COLO668 (cell line): ENCODE results near the gene DNAH8.
A peak's percentile ranks its signal among the peaks of the same experiment; 100 is the strongest.
"Not testable (repeated sequence)": the region's sequence is repeated elsewhere in the genome, so short reads cannot be mapped to it uniquely, and the experiment has no call there.

Source experiments
- DNase-seq: peaks from one replicate; lab custom pipeline; 2025; ENCODE audit not compliant: unreplicated experiment; lab: John Stamatoyannopoulos, UW

DNAH8 gene

DNA sequence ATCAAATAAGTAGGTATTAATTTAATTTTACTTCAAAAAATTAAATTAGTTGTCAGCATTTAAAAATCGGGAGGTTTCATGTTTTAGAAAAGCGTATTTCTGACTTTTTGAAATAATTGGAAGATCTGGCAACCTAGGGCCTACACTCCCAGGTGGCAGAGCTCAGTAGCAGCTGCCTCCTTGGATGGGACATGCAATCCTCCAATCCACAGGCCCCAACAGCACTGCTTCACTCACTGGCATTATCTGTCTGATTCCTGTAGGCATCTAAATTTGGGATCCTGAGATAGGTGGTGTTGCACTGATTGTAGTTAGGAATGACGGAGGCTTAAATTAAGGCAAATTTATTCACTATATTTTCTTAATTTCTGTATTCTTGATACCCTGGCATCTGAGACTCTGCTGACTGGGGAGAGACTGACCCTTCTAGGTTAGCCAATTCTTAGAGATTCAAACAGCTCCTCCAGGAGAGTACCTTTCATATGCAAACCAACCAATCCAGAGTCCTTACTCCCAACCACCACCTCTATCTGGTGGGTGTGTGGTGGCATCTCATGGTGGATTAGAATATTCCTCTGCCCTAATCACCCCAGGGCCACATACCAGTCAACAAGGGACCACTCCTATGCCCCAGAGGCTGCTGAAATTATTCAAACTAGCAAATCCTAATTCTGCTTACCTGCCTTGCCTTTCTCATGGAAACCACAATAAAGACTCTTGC, 186.9 kb downstream of the DNAH8 start:
- DNase-seq, result no peak

DNA sequence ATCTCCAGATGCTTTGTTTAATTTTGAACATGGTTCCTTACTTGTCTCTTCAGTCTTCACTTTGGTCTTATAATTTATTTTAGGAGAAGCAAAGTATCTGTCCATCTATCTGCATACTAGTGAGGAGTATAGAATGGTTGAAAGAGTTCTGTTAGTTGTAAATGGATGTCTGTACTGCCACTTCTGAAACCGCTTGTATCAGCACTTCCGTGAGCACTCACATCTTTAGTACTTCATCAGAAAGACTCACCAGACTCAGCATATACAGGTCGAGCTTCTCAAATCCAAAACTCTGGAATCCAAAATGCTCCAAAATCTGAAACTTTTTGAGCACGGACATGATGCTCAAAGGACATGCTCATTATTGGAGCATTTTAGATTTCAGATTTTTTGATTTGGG, 191.5 kb downstream of the DNAH8 start:
- DNase-seq, result no peak

DNA sequence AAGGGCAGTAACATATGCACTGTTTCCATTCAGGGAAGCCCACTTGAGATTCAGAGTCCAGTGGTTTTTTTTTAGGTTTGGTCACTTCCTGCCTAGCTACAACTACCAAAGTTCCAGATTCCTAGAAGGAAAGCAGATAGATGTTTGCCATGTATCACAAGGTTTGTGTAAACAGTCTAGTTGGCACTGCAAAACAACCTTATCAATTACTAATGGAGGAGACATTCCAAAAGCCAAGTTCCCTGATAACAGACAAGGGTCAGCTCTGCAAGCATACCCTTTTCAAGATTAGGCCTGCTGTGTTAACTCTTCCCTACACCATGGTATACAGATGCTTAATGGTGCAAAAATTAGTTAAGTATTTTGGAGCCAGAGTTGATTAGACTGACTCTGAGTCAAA, 192.2 kb downstream of the DNAH8 start:
- DNase-seq, result no peak

DNA sequence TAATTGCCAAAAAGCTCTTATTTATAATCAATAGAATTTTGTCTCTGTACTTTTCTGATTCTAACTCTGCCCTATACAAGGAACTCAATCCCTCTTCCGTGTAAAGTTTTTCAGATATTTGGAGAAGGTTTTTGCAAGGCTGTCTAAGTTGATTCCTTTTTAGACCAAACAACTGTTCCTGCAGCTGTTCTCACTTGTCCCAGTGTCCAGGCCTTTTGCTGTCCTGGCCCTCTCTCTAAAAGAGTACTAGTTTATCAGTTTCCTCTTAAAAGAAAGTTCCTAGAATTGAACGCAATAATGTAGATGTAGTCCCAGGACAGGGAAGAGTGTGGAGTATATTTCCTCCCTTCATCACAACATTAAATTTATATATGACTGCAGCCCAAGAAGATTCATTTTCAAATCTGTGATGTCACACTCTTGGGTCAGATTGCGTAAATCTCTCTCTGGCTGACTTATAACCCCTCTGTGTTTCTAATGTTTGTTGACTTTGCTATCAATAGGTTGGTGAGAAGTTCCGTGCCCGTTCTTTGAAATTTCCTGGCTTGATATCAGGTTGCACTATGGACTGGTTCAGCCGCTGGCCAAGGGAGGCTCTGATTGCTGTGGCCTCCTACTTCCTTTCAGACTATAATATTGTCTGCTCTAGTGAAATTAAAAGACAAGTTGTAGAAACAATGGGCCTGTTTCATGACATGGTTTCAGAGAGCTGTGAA, 194.1 kb downstream of the DNAH8 start:
- DNase-seq, result peak; percentile 1

DNA sequence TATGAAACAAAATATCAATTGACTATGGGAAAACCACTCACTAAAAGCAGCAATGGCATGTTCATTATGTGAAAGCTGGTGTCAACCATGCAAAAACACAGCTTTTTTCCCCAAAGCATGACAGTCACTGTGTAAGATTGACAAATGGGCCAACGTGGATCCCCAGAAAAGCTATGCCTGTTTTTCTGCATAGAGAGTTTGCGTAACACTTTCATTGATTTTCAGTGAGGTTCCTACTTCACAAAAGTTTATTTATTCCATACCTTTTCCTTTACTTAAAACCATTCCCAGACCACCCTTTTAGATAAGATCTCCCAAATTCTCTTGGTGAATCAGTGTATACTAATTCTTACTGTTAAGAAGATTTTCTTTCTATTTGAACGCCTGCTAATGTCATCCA, 195.1 kb downstream of the DNAH8 start:
- DNase-seq, result no peak

DNA sequence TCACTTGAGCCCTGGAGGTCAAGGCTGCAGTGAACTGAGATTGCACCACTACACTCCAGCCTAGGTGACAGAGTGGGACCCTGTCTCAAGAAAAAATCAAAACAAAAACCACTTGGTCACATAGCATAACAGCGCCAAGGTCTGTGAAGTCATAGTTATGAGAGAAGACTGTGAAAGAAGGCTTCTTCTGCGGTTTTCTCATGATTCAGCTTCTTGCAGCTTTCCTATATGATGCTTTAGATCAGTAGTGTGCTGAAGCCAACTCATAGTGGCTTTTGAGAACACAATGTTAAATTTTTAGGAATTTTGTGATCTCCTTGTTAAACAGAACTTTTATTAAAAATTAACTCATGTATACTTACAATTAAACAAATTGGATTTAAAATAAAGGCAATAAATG, 197.3 kb downstream of the DNAH8 start:
- no peak for DNase-seq

DNA sequence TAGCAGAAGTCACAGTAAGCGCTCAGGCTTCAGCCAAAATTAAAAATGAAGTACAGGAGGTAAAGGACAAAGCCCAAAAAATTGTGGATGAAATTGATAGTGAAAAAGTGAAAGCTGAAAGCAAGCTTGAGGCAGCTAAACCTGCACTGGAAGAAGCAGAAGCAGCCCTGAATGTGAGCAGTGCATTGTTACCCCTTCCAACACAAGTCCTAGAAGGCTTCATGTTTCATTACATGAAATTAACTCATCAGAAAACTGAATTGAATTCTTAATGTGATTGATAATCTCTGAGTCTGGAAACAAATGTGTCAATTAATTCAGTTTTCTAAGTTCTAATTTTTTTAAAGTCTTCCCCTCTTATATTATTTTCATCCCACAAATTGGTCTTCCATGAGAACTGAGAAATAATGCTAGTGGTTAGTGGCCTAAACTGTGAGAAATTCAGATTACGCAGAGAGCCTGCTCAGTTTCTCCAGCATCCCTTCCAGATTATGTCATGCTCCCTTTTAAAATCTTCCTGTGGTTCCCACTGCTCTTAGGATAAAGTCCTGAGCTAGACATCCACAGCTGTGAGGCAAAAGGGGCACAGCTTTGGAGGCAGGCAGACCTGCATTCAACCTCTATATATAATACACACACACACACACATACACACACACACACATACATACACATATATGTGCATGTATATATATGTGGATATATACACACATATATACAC, 200.3 kb downstream of the DNAH8 start:
- DNase-seq, result no peak

DNA sequence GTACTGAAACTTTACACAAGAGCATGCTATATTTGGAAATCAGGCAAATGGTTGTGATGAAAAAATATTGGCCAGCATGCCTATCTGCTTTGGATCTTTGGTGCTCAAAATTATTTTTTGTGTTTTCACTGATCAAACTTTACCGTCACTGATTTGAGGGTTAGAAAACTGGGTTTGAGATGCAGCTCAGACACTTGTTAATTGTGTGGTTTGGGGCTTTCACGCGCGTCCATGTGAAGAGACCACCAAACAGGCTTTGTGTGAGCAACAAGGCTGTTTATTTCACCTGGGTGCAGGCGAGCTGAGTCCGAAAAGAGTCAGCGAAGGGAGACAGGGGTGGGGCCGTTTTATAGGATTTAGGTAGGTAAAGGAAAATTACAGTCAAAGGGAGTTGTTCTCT, 206.4 kb downstream of the DNAH8 start:
- not testable (repeated sequence) for DNase-seq

DNA sequence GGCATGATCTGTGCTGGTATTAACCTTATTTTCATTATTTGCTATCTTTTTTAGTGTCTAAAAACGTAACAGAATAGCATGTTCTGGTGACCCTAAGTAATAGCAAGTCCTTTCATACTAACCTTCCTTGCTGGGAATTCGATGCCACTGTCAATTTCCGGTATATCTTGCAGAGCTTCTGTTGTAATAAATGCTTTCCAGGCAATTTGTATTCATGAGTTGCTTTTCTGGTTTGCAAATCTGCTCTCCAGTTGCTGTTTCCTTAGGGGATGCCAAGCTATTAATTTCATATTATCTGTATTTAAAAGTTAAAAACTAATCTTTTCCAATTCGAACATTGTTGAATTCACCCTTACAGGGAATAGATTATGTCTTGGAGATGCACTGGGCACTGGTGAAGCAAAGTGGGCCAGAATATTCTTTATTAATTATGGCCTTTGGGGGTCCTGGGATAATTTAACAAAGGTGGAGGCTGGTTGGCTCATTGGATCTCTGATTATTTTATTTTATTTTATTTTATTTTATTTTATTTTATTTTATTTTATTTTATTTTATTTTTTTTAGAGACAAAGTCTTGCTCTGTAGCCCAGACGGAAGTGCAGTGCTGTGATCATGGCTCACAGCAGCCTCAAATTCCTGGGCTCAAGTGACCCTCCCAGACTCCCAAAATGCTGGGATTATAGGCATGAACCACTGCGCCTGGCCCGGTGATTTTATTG, 209.8 kb downstream of the DNAH8 start:
- no peak for DNase-seq

DNA sequence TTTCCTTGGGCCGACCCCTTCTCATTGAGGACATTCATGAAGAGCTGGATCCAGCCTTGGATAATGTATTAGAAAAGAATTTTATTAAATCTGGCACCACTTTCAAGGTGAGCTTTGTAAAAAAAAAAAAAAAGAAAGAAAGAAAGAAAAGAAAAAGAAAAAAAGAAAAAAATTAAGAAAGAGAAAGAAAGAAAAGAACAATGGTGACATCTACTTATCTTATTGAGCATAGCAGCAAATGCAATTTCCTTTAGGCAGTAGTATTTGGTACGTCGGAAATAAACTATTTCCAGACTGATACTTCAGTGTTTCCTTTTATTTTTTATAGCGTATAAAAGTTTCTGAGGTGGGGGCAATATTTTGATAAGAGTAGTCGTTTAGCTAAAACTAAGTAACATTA, 214.4 kb downstream of the DNAH8 start:
- DNase-seq, result no peak

DNA sequence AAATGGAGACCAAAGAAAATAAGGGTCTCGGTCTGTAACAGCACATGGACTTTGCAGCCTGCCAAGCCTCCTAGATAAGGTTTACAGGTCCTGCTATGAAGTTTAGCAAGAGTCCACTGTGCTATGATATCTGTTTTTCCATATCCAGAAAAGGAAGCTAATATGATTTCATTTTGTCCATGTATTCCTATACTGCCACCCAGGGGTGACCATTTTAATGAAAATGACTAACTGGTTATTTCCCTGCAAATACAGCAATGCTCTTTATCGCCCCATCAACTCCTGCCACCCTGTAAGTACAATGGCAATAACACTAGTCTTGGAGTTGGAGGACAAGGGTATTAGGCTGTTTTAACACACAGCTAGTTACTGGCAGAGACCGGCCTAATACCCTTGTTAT, 218.3 kb downstream of the DNAH8 start:
- no peak for DNase-seq

DNA sequence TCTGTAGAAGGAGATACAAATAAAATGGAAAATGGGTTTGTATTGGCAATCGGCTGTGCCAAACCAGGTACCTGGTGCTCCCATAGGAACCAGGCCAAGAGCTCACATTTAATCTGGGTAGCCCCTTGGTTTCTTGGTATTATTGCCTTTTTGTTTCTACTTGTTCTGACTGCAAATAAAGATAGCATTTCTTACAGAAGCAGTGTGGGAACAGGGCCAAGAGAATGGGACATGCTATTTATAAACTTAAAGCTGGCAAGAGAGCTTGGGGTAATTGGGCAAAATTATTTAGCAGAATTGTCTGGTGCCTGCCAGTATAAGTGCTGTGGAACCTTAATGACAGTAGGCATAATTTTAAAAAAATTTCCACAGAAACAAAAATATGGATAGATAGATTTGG, 219.9 kb downstream of the DNAH8 start:
- no peak for DNase-seq

DNA sequence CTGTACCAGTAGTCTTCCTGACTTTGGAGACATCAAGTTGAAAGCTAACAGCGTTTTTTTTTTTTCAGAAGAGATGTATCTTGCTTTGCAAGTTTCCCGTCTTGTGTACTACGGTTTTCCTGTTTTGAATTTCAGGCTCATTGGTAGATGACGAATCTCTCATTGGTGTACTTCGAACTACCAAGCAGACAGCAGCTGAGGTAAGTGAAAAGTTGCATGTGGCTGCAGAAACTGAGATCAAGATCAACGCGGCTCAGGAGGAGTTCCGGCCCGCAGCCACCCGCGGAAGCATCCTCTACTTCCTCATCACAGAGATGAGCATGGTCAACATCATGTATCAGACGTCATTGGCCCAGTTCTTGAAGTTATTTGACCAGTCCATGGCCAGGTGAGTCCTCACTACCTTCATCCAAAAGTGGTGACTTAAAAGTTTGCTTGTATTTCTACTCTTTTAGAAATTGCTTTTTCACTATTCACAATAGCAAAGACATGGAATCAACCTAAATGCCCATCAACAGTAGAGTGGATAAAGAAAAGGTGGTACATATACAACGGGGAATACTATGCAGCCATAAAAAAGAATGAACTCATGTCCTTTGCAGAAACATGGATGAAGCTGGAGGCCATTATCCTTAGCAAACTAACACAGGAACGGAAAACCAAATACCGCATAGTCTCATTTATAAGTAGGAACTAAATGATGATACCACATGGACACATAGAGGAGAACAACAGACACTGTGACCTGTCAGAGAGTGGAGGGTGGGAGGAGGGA, 222.9 kb downstream of the DNAH8 start:
- DNase-seq, result no peak

DNA sequence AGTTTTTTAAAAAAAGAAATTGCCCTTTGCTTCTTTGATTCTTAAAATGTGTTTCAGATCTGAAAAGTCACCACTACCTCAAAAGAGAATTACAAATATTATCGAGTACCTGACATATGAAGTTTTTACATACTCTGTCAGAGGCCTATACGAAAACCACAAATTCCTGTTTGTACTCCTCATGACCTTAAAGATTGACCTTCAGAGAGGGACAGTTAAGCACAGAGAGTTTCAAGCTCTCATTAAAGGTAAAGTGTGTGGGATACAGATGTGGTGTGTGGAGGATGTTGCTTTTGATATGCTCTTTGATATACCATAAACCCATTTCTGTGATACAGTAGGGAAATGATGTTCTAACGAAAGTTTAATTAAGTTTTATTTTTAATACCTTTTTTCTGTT, 223.6 kb downstream of the DNAH8 start:
- DNase-seq, result no peak

DNA sequence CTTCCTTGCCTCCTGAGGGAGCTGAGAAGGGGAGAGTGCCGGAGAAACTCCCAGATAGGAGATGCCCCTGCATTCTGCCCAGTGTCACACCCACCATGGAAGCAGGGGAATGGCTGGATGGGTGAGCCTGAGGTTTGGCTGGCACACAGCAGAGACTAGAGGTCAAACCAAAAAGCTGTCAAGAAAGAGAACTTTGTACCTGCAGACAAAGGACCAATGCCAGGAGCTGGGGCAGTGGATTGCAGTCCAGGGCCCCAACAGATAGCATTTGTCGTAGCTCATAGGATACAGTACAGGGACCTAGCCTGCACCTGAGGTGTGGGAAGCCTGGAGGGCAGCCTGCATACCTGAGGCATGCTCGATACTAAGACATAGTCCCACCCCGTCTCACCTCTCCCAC, 227.3 kb downstream of the DNAH8 start:
- DNase-seq, result no peak

DNA sequence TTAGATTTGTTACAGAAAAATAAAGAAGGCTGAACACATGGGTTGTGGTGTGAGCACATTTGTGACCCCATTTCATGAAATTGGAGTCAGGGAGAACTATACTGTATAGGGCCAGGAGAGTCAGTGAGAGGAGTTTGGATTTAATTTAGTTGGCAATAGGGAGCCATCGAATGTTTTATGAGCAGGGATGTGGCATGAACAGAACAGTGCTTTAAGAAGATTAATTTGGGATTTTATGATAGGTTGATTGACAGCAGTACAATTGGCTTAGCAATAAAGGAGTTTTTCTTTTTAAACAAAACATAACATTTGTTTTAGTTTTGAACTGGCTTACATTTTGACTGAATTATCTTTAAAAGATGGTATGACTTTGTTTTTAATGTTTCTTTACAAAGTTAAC, 227.9 kb downstream of the DNAH8 start:
- DNase-seq, result no peak

DNA sequence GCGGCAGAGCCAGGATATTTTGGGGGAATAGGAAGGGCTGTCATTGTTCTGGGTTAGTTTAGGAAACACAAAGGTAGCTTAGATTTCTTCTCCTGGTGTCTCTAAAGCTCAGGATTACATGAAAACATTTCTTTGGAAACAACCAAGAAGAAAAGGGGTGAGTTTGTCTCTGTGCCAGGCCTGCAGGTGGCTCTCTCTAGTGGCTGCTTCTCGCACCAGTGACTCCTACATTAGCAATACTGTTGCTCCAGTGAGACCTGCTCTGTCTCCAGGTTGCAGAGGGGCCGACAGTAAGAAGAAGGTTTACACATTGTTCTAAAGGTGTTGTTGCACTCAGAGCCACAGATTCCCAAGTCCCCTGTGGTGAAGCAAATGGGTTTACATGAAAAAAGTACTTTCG, 228.9 kb downstream of the DNAH8 start:
- DNase-seq, result no peak

DNA sequence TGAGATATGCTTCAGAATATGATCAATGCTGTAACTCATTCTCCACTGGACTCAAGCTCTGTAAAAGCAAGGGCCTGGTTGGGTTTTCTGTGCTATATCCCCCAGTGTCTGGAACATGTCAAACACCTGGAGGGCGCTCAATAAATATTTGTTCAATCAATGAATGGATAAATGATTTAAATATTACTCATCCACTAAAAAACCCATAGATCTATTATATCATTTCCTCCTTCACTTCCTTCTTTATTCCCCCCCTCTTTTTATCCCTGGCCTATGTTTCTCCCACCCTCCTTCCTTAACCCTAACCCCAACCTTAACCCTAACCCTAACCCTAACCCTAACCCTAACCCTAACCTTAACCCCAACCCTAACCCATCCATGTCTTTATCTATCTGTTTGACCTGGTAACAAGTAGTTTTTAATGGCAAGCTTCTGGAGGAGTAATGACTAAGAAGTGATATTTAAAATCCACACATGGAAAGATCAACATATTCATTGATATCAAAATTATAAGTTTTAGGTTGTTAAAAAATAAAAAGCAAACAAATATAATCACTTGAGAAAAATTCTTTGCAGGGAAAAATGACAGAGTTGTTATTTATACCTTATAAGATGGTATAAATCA, 229.7 kb downstream of the DNAH8 start:
- no peak for DNase-seq

DNA sequence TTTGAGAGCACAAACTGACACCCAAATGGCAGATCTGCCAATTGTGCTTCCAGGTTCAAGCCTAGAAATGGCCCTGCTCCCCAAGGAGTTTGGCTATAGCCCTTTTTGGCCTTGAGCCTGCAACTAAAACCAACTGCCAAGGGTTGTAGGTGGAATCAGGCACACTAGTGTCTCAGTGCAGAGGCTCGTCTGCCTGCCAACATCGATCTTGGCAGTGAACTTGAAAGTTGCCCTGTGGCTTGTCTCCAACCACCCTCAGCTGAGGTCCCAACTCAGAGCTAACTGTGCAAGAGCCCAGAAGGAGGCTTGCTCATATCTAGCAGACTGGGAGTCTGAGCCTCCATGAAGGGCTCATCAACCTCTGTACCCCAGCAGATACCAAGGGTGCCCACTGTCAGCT, 240.8 kb downstream of the DNAH8 start:
- DNase-seq, result no peak

DNA sequence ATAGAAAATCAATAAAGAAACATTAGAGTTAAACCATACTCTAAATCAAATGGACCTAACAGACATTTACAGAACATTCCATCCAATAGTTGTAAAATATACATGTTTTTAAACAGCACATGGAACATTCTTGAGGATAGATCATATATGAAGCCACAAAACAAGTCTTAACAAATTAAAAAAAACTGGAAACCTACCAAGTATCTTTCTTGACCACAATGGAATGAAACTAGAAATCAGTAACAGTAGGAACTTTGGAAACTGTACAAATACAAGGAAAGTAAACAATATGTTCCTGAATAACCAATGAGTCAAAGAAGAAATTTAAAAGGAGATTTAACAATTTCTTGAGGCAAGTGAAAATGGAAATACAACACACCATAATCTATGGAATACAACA, 242.3 kb downstream of the DNAH8 start:
- DNase-seq, result no peak
